GM21390 (cell line): ENCODE measurements around the gene HBS1L.

Experiments used
- ATAC-seq: cut with Tn5 transposase; IDR thresholded peaks from one replicate; pipeline ENCODE4 v1.9.1; 2021; ENCODE audit not compliant: unreplicated experiment

Gene HBS1L

DNA sequence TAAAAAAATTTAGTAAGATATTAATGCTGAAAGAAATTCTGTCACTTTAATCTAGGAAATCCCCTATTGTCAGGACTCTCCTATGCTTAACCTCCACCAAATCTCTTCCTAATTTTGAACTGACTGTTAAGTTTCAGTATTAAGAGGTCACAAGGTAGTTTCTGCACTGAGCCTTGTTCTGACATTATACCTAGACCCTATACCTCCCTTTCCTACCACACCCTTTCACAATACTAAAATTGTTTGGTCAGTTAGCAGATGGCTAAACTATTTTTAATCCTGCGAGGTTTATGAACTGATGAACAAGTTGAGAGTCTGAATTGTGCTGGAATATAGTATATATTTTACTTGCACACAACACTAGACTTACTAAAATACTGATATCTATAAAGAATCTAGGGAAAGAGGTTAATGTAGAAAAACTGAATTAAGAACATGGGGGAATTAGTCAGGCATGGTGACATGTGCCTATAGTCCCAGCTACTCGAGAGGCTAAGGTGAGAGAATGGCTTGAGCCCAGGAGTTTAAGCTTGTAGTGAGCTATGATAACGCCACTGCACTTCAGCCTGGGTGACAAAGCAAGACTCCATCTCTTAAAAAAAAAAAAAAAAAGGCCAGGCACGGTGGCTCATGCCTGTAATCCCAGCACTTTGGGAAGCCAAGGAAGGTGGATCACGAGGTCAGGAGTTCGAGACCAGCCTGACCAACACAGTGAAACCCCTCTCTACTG is 51.5 kb downstream of the HBS1L start:
- peak; percentile 94 for ATAC-seq

GRCh38 chr6:135002229-135002844 is 52.3 kb downstream of the HBS1L start:
- ATAC-seq, result no peak

- ATAC-seq, result no peak
Measured at GRCh38 chr6:134999107-134999506, 55.5 kb downstream of the HBS1L start.

DNA sequence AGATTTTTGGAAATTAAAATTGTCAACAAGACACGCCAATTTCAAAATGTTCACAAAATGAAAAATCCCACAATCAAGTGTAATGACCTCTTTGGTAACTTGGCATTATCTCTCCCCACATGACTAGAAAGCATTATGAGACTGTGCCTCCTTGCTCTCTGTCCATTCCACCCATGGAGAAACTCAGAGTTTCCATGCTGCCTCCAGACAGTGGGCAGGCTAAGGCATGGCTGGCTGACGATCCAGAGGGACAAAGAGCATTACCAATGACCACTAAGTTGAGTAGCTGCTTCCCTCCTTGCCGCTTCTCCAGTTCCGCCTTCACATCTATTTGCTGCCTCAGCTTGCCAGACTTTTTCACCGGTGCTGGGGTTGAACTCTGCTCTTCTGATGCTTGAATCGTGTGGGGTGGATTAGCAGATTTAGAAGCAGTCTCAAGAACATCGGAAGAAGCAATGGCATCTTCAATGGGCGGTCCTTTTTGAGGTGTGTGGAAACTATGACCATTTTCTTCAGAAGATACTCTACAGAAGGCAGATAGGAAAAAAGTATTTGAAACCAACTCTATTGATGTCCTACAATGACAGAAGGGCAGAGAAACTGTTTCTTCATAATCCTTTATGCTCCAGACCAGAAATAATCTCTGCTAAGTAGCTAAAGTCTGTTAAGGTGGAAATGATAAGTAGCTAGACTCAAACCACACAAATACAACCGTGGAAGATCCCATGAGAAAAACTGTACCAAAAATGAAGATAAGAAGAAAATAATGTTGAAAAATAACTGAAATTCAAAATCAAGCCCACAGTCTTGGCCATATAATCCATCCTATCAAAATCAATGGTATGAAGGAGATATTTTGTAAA is 57.3 kb downstream of the HBS1L start:
- no peak for ATAC-seq

GRCh38 chr6:134995536-134995935 is 59.1 kb downstream of the HBS1L start:
- no peak for ATAC-seq

GRCh38 chr6:134994431-134994830 is 60.2 kb downstream of the HBS1L start:
- ATAC-seq, result no peak

DNA sequence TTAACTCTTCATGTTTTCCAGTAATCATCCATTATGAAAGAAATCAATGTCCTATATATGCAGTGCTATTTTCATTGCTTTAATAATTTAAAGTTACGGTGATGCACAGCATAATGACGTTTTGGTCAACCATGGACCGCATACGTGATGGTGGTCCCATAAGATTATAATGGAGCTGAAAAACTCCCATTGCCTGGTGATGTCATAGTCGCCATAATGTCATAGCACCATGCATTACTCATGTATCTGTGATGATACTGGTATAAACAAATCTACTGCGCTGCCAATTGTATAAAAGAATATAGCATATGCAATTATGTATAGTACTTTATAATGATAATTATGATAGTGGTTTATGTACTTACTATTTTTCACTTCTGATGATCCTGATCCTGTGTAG is 62.5 kb downstream of the HBS1L start:
- no peak for ATAC-seq

DNA sequence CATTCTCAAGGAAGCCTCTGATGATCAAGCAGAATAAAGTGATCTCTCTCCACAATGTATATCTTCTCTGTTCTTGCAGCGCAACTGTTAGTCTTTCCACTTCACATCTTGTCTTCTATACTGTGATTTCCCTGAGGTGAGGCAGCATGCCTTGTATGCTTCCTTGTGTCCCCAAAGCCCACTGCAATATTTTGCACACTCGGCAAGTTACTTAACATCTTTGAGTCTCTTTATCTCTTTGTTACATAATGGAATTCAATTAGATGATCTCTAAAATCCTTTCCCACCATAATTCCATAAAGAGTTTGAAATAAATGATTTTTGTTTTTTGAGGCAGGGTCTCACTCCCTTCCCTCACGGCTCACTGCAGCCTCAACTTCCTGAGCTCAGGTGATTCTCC is 64.4 kb downstream of the HBS1L start:
- no peak for ATAC-seq

DNA sequence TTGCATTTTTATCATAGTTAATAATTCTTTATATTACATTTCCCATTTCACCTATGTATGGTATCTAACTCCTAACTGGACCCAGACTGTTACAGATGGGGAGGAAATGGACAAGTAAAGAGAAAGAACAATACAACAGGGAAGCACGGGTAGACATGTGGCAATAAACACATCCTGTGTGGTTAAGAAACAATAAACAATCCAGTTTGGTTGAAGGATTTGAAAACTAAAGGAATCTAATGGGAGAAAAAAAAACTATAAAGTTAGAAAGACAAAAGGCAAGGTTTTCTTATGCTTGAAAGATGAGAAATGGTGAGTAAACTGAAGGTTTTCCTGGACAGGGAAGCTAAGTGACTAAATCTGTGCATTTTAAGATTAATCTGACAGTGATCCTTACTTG is 69.8 kb downstream of the HBS1L start:
- no peak for ATAC-seq

- no peak for ATAC-seq
Measured at GRCh38 chr6:134983823-134984222, 70.8 kb downstream of the HBS1L start.

GRCh38 chr6:134982161-134982560 is 72.5 kb downstream of the HBS1L start:
- no peak for ATAC-seq

GRCh38 chr6:134980846-134981245 is 73.8 kb downstream of the HBS1L start:
- ATAC-seq, result no peak

DNA sequence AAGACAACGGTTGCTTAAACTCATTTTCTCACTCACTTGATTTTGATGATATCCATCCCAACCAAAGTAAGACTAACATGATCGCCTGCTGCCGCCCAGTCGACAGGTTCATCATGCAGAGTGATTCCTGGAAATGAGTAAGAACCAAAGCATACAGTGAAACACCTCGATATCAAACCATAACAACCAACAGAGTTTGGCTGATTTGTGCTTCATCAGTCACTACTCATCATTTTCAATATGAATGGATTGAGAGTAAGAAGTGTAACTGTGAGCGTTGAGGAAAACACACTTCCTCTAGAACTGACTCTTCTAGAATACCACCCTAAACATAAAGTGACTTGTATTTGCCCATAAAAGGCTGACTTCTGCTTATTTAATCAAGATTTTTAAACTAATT is 75.5 kb downstream of the HBS1L start:
- ATAC-seq, result peak; percentile 91

GRCh38 chr6:134974370-134974769 is 80.3 kb downstream of the HBS1L start:
- ATAC-seq, result no peak

GRCh38 chr6:134967711-134968110 is 86.9 kb downstream of the HBS1L start:
- peak; percentile 57 for ATAC-seq

- ATAC-seq, result no peak
Measured at GRCh38 chr6:134964451-134965203, 90.0 kb downstream of the HBS1L start.

DNA sequence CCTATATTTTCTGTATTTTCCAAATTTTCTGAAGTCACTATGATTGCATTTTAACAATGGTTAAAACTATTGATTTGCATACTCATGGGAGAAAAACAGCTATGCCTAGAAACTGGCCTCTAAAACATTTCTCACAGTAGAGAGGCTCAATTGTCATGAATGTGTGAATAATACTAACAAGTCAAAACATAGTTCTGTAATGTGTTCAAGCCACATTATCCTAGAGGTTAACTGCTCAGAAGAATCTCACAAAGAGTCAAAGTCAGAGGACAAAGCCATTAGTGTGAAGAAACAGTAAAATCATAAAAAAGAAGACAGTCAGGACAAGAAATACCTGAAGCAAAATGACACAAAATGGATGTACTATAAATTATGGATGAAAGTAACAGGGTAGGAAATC is 92.2 kb downstream of the HBS1L start:
- no peak for ATAC-seq

DNA sequence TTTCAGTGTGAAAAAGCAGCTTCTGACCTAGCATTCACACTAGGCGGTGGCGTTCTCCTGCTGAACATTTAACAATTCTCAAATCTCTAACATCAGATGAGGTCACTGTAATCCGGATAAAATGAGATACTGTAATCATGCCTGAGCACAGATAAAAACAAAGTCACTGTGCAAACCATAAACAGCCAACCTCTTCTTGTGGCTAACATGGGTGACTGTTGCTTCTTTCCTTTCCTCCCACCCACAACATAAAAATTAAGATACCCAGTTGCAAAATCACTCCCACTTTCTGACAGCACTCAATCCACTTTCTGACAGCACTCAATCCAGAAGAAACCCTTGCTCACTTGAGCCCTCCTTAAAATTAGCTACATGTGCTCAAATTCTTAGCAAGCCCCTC is 93.3 kb downstream of the HBS1L start:
- no peak for ATAC-seq

DNA sequence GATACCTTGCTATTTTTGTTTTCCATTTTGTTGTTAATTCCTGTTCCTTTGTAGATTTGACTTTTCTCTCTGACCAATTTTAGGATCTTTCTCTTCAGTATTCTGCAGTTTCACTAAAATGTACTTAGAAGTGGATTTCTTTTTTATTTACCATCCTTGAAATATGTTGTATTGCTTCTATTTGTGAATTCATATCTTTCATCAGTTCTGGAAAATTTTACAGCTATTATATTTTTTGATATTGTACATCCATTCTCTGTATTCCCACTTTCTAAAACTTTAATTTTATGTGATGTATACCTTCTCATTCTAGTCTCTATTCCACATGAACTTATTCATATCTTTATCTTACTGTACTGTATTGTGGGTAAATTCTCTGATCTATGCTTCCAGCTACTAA is 95.0 kb downstream of the HBS1L start:
- ATAC-seq, result no peak

- no peak for ATAC-seq
Measured at GRCh38 chr6:134956676-134957075, 97.9 kb downstream of the HBS1L start.

DNA sequence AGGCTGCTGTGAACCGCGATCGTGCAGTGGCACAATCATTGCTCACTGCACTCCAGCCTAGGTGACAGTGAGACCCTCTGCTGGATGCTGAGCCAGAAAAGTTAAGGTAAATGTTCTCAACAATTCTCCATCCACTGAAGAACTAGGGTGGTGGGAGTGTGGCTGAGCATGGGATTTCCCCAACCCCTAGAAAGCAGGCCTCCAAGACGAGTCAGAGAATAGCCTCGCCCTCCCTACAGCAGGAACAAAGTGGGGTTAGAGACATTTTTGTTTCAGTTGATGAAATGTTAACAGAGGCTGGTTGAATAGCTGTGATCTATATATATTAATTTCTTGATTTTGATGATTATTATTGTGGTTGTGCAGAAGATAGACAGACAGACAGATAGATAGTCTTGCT is 98.6 kb downstream of the HBS1L start:
- no peak for ATAC-seq
